Superior temporal gyrus (tissue), 1 donor: ENCODE results near the gene AHNAK2.
"Not testable (repeated sequence)": the region's sequence is repeated elsewhere in the genome, so short reads cannot be mapped to it uniquely, and the experiment has no call there.

Experiments
- DNase-seq: peaks from one replicate; pipeline ENCODE4 v3.0.0-alpha.2; 2016; ENCODE audit errors: extremely low spot score

Gene AHNAK2

DNA sequence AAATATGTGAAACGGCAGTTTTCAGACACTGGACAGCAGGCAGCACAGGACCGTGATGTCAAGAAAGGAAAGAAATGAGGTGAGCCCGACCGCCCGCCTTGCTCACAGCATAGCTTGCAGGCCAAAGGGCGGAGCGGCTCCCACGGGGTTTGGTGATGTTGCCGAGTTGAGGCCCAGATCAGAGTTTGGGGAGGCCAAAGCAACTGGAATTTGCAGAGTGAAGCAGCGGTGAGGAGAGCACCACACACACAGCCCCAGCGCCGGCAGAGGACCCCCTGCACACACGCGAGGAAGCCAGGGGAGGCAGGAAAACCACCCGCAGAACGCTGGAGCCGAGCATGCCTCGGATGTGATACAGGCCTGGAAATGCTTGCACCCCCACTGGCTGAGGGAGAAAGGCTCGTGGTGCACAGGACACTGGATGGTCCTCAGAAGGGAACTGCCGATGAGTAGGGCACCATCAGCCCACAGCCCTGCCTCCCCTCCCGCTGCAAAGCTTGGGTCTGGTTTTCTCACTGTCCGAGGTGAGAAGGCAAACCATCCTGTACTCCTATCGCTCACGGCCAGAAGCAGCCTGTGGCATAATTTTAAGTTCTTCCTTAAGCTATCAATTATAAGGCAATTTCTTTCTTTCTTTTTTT, 79.2 kb downstream of the AHNAK2 start:
- no peak for DNase-seq

DNA sequence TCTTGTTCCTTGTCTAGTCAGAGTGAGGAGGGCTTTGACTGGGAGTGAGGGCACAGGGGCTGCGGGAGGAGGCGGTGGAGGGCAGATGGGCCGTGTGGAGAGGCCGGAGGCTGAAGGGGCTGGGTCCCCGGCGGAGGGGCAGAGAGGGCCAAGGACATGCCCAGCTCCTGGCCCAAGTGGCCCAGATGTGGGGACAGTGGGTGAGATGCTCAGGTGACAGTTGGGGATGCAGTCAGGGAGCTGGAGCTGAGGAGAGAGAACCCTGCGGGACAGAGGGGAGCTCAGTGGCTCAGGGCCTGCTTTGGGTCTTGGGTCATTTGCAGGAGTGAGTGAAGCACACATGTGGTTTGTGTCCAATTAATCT, 80.0 kb downstream of the AHNAK2 start:
- no peak for DNase-seq

DNA sequence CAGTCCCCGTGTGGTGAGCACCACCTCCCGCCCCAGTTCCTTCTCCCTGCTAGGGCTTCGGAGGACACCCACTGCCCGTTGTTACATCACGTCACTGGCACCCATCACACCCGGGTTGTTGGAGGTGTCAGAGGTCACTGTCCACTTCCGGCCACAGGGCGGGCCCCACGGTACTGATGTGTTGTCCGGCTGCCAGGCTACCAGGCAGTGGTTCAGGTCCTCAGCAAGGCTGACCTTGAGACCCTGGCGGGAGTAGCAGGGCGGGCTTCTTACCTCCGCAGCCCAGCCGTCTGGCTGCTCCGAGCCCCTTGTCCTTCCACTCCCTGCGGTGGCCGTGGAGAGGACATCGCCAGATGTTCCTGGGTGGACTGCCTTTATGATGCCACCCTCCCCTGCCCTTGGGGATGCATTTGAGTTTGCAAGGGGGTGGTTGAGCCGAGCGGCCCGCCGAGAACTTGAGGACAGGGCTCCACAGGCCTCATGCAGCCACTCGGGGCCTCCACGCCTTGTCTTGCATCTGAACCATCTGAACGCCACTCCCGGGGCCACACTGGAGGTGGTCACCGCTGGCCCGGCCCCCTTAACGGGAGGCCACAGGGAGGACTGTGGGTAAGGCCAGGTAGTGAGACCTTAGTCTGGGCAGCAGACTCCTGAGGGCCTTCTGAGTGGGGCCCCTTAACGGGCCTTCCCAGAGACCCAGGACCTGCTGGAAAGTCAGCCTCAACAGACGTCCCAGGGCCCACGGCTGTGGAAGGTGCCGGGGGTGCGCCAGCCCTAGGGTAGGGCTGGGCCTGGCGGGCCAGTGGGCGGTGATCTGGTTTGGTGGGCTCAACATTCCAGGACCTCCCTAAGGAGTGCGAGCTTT, 80.6 kb downstream of the AHNAK2 start:
- no peak for DNase-seq

GRCh38 chr14:104895786-104896661, 82.2 kb downstream of the AHNAK2 start:
- no peak for DNase-seq

- no peak for DNase-seq
Measured at GRCh38 chr14:104895207-104895785, 82.9 kb downstream of the AHNAK2 start.

DNA sequence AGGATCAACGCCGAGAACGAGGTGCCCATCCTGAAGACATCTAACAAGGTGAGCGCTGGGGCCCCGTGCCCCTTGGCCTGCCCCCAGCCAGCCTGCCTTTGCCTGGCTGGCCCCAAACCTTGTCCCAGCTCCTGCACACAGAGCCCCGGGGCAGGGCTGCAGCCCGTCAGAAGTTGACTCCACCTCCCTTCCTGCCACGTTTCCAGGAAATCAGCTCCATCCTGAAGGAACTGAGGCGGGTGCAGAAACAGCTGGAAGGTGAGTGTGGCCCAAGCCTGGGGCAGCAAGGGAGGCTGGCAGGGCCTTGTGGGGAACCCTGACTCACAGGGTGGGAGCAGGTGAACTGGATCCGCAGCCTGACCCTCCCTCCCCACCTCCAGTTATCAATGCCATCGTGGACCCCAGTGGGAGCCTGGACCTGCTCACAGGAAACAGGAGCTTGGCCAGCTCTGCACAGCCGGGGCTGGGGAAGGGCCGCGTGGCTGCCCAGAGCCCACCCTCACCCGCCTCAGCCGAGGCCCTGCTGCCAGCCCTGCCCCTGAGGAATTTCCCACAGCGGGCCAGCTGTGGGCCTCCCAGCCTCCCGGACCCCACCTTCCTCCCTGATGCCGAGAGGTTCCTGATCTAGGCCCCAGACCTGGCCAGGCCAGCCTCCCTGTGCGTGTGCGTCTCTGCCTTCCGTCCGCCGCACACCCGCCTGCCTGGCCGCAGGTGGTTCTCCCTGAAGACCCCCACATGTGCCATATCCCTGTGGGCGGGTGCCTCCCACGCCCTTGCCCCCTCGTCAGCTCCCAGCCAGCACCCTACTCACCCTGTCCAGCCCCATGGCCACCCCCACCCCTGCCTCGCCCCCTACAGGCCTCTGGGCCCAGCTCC, 83.6 kb downstream of the AHNAK2 start:
- DNase-seq: no peak

DNA sequence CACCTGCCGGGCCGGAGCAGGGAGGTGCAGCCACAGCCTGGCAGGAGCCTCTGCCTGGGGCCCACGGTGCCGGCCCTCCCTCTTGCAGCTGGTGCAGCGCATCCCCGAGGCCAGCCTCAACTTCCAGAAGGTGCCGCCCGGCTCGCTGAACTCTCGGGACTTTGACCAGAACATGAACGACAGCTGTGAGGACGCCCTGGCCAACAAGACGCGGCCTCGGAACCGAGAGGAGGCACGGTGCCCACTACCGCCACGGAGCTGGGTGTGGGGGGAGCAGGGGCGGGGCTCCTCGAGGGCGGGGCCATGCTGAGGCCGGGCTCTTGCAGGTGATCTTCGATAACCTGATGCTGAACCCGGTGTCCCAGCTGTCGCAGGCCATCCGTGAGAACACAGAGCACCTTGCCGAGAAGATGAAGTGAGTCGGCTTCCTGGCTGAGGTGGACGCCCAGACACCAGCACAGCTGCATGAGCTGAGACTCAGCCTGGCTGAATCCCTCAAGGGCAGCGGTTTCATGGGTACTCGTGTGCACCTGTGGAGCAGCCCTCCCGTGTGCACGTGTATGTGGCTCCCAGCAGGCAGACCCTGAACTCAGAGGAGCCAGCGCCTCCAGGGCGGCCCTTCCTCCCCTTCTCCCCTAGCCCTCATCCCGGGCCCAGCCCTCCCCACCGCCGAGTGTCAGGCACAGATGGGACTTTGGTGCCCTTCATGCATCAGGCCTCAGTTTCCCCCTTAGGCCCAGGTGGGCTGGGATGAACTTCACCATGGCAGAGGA, 84.6 kb downstream of the AHNAK2 start:
- DNase-seq: no peak

- DNase-seq: no peak
Measured at GRCh38 chr14:104892531-104893434, 85.4 kb downstream of the AHNAK2 start.

- DNase-seq: no peak
Measured at GRCh38 chr14:104891664-104892530, 86.3 kb downstream of the AHNAK2 start.

GRCh38 chr14:104891121-104891551, 87.0 kb downstream of the AHNAK2 start:
- no peak for DNase-seq

DNA sequence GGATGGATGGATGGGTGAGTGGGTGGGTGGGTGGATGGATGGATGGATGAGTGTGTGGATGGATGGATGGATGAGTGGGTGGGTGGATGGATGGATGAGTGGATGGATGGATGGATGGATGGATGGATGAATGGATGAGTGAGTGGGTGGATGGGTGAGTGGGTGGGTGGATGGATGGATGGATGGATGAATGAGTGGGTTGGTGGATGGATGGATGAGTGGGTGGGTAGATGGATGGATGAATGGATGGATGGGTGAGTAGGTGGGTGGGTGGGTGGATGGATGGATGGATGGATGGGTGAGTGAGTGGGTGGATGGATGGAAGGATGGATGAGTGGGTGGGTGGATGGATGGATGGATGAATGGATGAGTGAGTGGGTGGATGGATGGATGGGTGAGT, 87.9 kb downstream of the AHNAK2 start:
- not testable (repeated sequence) for DNase-seq

GRCh38 chr14:104889375-104889757, 88.8 kb downstream of the AHNAK2 start:
- no peak for DNase-seq

- no peak for DNase-seq
Measured at GRCh38 chr14:104888489-104889374, 89.4 kb downstream of the AHNAK2 start.

GRCh38 chr14:104887623-104888488, 90.3 kb downstream of the AHNAK2 start:
- no peak for DNase-seq
